Measurements from ENCODE around the gene ARAP1. TPM values are rescaled to one million over a fixed set of nuclear protein-coding genes. Genes with fewer than 3 reads are reported as not detected.

The ARAP1 gene
- total RNA-seq, 1 experiment from 2014 or later, result 86.2 TPM

DNA sequence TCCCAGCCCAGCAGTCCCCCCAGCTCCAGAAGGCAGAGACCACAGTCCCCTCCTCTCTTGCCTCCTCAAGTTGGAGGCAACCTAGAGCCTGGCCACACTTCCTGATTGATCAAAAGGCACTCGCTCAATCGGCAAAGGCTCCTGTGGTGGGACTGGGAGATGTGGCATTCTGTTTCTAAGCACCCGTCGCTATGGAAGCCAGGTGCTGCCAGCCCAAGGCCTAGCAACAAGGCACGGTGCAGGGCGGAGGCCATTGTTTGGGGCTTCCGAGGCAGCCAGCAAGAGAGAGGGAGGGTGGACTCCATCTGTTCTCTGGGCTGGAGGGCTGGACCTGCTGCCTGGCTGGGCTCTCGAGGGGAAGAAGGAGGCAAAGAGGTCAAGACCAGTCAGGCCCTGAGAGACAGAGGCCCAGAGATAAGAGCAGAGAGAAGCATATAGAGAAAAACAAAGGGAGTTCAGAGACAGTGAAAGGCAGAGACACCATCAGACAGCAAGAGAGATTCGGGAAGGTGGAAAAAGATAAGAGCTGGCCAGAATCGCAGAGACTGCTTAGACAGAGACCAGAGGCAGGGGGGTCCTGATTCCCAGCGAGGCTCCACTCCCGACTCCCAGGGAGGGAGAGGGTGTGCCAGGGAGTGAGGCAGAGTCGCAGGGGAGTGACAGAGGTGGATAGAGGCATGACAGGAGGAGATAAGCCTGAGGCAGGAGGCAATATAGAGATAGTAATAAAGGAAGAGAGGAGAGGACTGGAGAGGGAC lies 99.2 kb downstream of the ARAP1 start:
- no peak overlapping the region for H3K4me3 ChIP-seq (ENCODE audit: low read length)
- DNase-seq, result no peak
- H3F3A ChIP-seq (ENCODE audit: low read length, unreplicated experiment), result no peaks in the 10 kb centered on the region
- no peaks in the 10 kb centered on the region for H3K79me2 ChIP-seq (ENCODE audit: low read length)
- ChIA-PET CTCF (no interaction called here), POLR2A (ENCODE audit: unreplicated experiment) (no interaction called here)
- H2AFZ ChIP-seq (ENCODE audit: low read length), result no peak overlapping the region
- TF ChIP-seq EZH2 (IDR thresholded peaks at IDR 0.05; ENCODE audit: low read length, unreplicated experiment) (no peak), EZH2phosphoT487 (IDR thresholded peaks at IDR 0.05; ENCODE audit: borderline replicate concordance, low read length) (no peak), CTCF (conservative IDR thresholded peaks at IDR 0.05; ENCODE audit: low read depth, low read length) (no peak)
- H4K20me1 ChIP-seq (ENCODE audit: low read length), result no peaks in the 10 kb centered on the region
- ATAC-seq, result no peak
- no peaks in the 10 kb centered on the region for H3K36me3 ChIP-seq (ENCODE audit: low read depth, low read length)
- H3K9me3 ChIP-seq (ENCODE audit: low read length), result no peaks in the 10 kb centered on the region
- no peaks in the 10 kb centered on the region for H3K9me2 ChIP-seq (replicated peaks; ENCODE audit: low read length)
- intact Hi-C loops (cut with micrococcal nuclease), result no loop called here
- BruUV-seq (replicated peaks), result no TSS peak
- no peaks in the 10 kb centered on the region for H3K4me1 ChIP-seq (ENCODE audit: insufficient read depth, low read length)
- H3K4me2 ChIP-seq (ENCODE audit: low read length), result no peak overlapping the region
- H3K9ac ChIP-seq (ENCODE audit: low read length), result no peak overlapping the region
- H3K27me3 ChIP-seq (ENCODE audit: low read length), result no peaks in the 10 kb centered on the region
- no peak overlapping the region for H3K27ac ChIP-seq (ENCODE audit: low read length)

GRCh38 chr11:72652133-72652532 lies 100.1 kb downstream of the ARAP1 start:
- POLR2A ChIA-PET (ENCODE audit: unreplicated experiment), result no interaction called here

More at GRCh38 chr11:72652133-72652532, 100.1 kb downstream of the ARAP1 start:
- Histone ChIP-seq H3K36me3 (ENCODE audit: low read depth, low read length) (no peaks in the 10 kb centered on the region), H3K27me3 (ENCODE audit: low read length) (no peaks in the 10 kb centered on the region), H3K4me3 (ENCODE audit: low read length) (no peak overlapping the region), H3K9ac (ENCODE audit: low read length) (no peak overlapping the region), H3K4me2 (ENCODE audit: low read length) (no peak overlapping the region), H3K9me3 (ENCODE audit: low read length) (no peaks in the 10 kb centered on the region), H2AFZ (ENCODE audit: low read length) (no peak overlapping the region), H4K20me1 (ENCODE audit: low read length) (no peaks in the 10 kb centered on the region), H3K27ac (ENCODE audit: low read length) (no peak overlapping the region), H3K9me2 (replicated peaks; ENCODE audit: low read length) (no peaks in the 10 kb centered on the region), H3F3A (ENCODE audit: low read length, unreplicated experiment) (no peaks in the 10 kb centered on the region), H3K4me1 (ENCODE audit: insufficient read depth, low read length) (no peaks in the 10 kb centered on the region), H3K79me2 (ENCODE audit: low read length) (no peaks in the 10 kb centered on the region)
- no peak for ATAC-seq
- BruUV-seq (replicated peaks), result no TSS peak
- no peak for DNase-seq
- CTCF ChIA-PET, result no interaction called here
- TF ChIP-seq EZH2 (IDR thresholded peaks at IDR 0.05; ENCODE audit: low read length, unreplicated experiment), result no peak
- TF ChIP-seq CTCF (conservative IDR thresholded peaks at IDR 0.05; ENCODE audit: low read depth, low read length), result no peak
- no peak for TF ChIP-seq EZH2phosphoT487 (IDR thresholded peaks at IDR 0.05; ENCODE audit: borderline replicate concordance, low read length)
- intact Hi-C loops (cut with micrococcal nuclease), result no loop called here

Data from PC-3 (cell line).